Heart left ventricle (tissue), 16 donors: ENCODE results near the gene PRDM10. TPM values are rescaled to one million over a fixed set of nuclear protein-coding genes. Genes with fewer than 3 reads are reported as not detected.
"Not testable (repeated sequence)": the region's sequence is repeated elsewhere in the genome, so short reads cannot be mapped to it uniquely, and the experiment has no call there.

Experiments used
- ATAC-seq, 4 donors: fragments of 200-7000 bp; cut with Tn5 transposase; one replicate each; pipeline ENCODE4 v1.9.1; 2020 to 2022; ENCODE audit warnings: moderate library complexity in 4 of 4, mild to moderate bottlenecking in 3 of 4, moderate number of reproducible peaks in 1 of 4
- DNase-seq, 5 donors: peaks; one replicate each; pipeline ENCODE4 v3.0.0-alpha.2; 2020
- H3K27ac ChIP-seq, 12 donors: fragments of 200-600 bp; sonication (generic) in 4 of 12; one replicate each; pipeline versions ENCODE4 v1.5.0 to v1.8.0; 2016 to 2022; ENCODE audit warnings: mild to moderate bottlenecking in 2 of 12
- H3K27me3 ChIP-seq, 9 donors: fragments of 200-600 bp; sonication (generic) in 2 of 9; one replicate each; pipeline versions ENCODE4 v1.5.1 to v1.8.0; 2016 to 2022; ENCODE audit warnings: mild to moderate bottlenecking in 3 of 9
- H3K36me3 ChIP-seq, 9 donors: fragments of 200-600 bp; sonication (generic) in 2 of 9; one replicate each; pipeline versions ENCODE4 v1.5.0 to v1.8.0; 2018 to 2022; ENCODE audit warnings: mild to moderate bottlenecking in 2 of 9
- H3K4me1 ChIP-seq, 12 donors: fragments of 200-600 bp; sonication (generic) in 4 of 12; one replicate each; pipeline versions ENCODE4 v1.5.0 to v1.8.0; 2016 to 2022; ENCODE audit warnings: mild to moderate bottlenecking in 3 of 12
- H3K4me3 ChIP-seq, 12 donors: fragments of 200-600 bp; sonication (generic) in 4 of 12; one replicate each; pipeline versions ENCODE4 v1.5.0 to v1.8.0; 2017 to 2022; ENCODE audit warnings: mild to moderate bottlenecking in 9 of 12, moderate library complexity in 4 of 12
- H3K9me3 ChIP-seq, 12 donors: fragments of 200-600 bp; sonication (generic) in 4 of 12; one replicate each; pipeline versions ENCODE4 v1.5.0 to v1.8.0; 2016 to 2022; ENCODE audit warnings: mild to moderate bottlenecking in 1 of 12
- CTCF ChIP-seq, 12 donors: fragments of 200-600 bp; sonication (generic) in 4 of 12; IDR thresholded peaks; one replicate each; pipeline versions ENCODE4 v1.5.0 to v1.8.0; 2018 to 2022; ENCODE audit warnings: antibody characterized with exemption in 12 of 12, mild to moderate bottlenecking in 5 of 12
- POLR2A ChIP-seq, 2 donors: fragments of 450-650 bp; IDR thresholded peaks; one replicate each; pipeline ENCODE4 v1.6.1; 2017; ENCODE audit warnings: antibody characterized with exemption in 2 of 2, mild to moderate bottlenecking in 2 of 2, moderate library complexity in 2 of 2
- WGBS, 4 donors: extraction: QIAGEN DNeasy Blood & Tissue Kit in 2 of 4; methylation state at CpG; one replicate each; pipeline versions ENCODE4 v1.1.5 to v1.1.7; 2013 to 2018; 5-methylcytosine and 5-hydroxymethylcytosine counted together
- intact Hi-C, 10 donors: fragments of 100-400 bp; cut with DNase I; formaldehyde crosslinking; loops; one replicate each; pipeline versions ENCODE4 v1.11.1 to v1.14.2; 2022
- polyA plus RNA-seq, 2 donors: library from polyadenylated mRNA; stranded (reverse); fragments of 200-250 nt; gene quantifications; one replicate each; pipeline ENCODE4 v1.2.3, GENCODE V29; 2013
- total RNA-seq, 9 donors: library from RNA; depleted of rRNA in 2 of 9; stranded (reverse); fragments of >200 nt in 2 of 9; fragmentation: NEBNext Ultra II Directional in 3 of 9; extraction: Animal tissue kit (Norgen Biotek cat#: 25700) in 3 of 9; gene quantifications; one replicate each; pipeline versions ENCODE4 v1.1.0 to v1.2.4, GENCODE V29; 2016 to 2023
- donor health status: ischemic (EF 13 %, LVEDD 7.1; RV severe dilation, severe dysfunction).
- donor health status: healthy with polysubstance abuse.
- donor health status: DM: no; HTN: yes; CAD: no.
- donor health status: DM: no; HTN: no; CAD: no.
- donor health status: ischemic (EF 25% LVEDD 6.9; RV normal size, moderate dysfunction).
- donor health status: ischemic (EF 25% LVEDD 5.7; RV mildly dilated, moderate dysfunction).
- donor health status: healthy.
- donor health status: DM: yes; HTN: yes; CAD: no.
- donor health status: ischemic (EF 35%, LVEDD 5.7; RV mildly dilated, moderate dysfunction).
- donor health status: nonischemic (EF 11% LVEDD 7.7; RV severe dilation, severe dysfunction).
- donor health status: DM: yes; HTN: yes; CAD: no.
- donor health status: PGD.
- donor health status: ischemic (EF 29% LVEDD 5.4; RV normal size, mild dysfunction).
- donor health status: nonischemic (EF 23%, LVEDD 6.1; RV moderate dilation, normal function).

The PRDM10 gene
- total and polyA plus RNA-seq, 11 donors, result 1.6 to 6.8 (median 4.4) TPM

GRCh38 chr11:129973809-129974208 is 28.8 kb downstream of the PRDM10 start:
- H3K4me1 ChIP-seq, result peaks cover 0 to 18% (median 0%) of the 10 kb centered on the region in 12 donors
- H3K4me3 ChIP-seq, result no peak overlapping the region
- H3K36me3 ChIP-seq, result no peaks in the 10 kb centered on the region
- TF ChIP-seq POLR2A (IDR thresholded peaks at IDR 0.05) (no peak), CTCF (IDR thresholded peaks at IDR 0.05) (no peak)
- peak in 4 of 5 donors; percentile 26 to 62 (median 43) for DNase-seq
- no peaks in the 10 kb centered on the region for H3K9me3 ChIP-seq
- intact Hi-C loops, result no loop called here
- no peak overlapping the region for H3K27ac ChIP-seq
- peak; percentile 82 to 97 (median 92) for ATAC-seq
- H3K27me3 ChIP-seq, result no peaks in the 10 kb centered on the region
- 43 to 54% (median 46%) methylated on average over 3 to 5 of the region's 5 CpGs for WGBS, 4 donors

- Histone ChIP-seq H3K9me3 (no peaks in the 10 kb centered on the region), H3K27me3 (no peaks in the 10 kb centered on the region), H3K4me3 (no peak overlapping the region), H3K4me1 (peaks cover 0 to 21% (median 0%) of the 10 kb centered on the region in 12 donors), H3K27ac (no peak overlapping the region), H3K36me3 (no peaks in the 10 kb centered on the region)
- TF ChIP-seq CTCF (IDR thresholded peaks at IDR 0.05) (no peak), POLR2A (IDR thresholded peaks at IDR 0.05) (no peak)
- DNase-seq, result no peak
- intact Hi-C loops, result no loop called here
- 58 to 75% (median 71%) methylated on average over 1 of the region's 1 CpG for WGBS, 4 donors
- ATAC-seq, result no peak
Observed at GRCh38 chr11:129973068-129973467, 29.6 kb downstream of the PRDM10 start.

GRCh38 chr11:129972611-129973010 is 30.0 kb downstream of the PRDM10 start:
- Histone ChIP-seq H3K4me1 (peaks cover 0 to 21% (median 0%) of the 10 kb centered on the region in 12 donors), H3K27me3 (no peaks in the 10 kb centered on the region), H3K9me3 (no peaks in the 10 kb centered on the region), H3K4me3 (no peak overlapping the region), H3K27ac (no peak overlapping the region), H3K36me3 (no peaks in the 10 kb centered on the region)
- WGBS, 4 donors, result 68 to 81% (median 78%) methylated on average over 5 of the region's 5 CpGs
- ATAC-seq, result no peak
- no peak for TF ChIP-seq CTCF (IDR thresholded peaks at IDR 0.05)
- no peak for TF ChIP-seq POLR2A (IDR thresholded peaks at IDR 0.05)
- intact Hi-C loops, result no loop called here
- no peak for DNase-seq

- WGBS, 4 donors, result 95 to 98% (median 98%) methylated on average over 13 to 29 of the region's 29 CpGs; no CpG with 5 or more reads in 1 of the 4 donors
- ATAC-seq, H3K27ac ChIP-seq, H3K36me3 ChIP-seq, intact Hi-C loops, H3K4me3 ChIP-seq, DNase-seq, H3K9me3 ChIP-seq, H3K27me3 ChIP-seq: not testable (repeated sequence)
- peaks cover 0 to 21% (median 0%) of the 10 kb centered on the region in 12 donors for H3K4me1 ChIP-seq
Observed at GRCh38 chr11:129971856-129972255, 30.8 kb downstream of the PRDM10 start.

GRCh38 chr11:129969920-129970319 is 32.7 kb downstream of the PRDM10 start:
- ATAC-seq (no peak), DNase-seq (no peak)
- no peak for TF ChIP-seq POLR2A (IDR thresholded peaks at IDR 0.05)
- TF ChIP-seq CTCF (IDR thresholded peaks at IDR 0.05), result no peak
- Histone ChIP-seq H3K27ac (no peak overlapping the region), H3K36me3 (no peaks in the 10 kb centered on the region), H3K4me1 (peaks cover 0 to 21% (median 0%) of the 10 kb centered on the region in 12 donors), H3K4me3 (no peak overlapping the region), H3K9me3 (no peaks in the 10 kb centered on the region), H3K27me3 (no peaks in the 10 kb centered on the region)
- 63 to 89% (median 85%) methylated on average over 2 of the region's 2 CpGs for WGBS, 4 donors
- intact Hi-C loops, result no loop called here
